Prostate gland (tissue), 2 donors: ENCODE measurements around the gene TEK. TPM values are rescaled to one million over a fixed set of nuclear protein-coding genes. Genes with fewer than 3 reads are reported as not detected.
"Not testable (repeated sequence)": the region's sequence is repeated elsewhere in the genome, so short reads cannot be mapped to it uniquely, and the experiment has no call there.

Experiments
- DNase-seq: peaks from one replicate; pipeline ENCODE4 v3.0.0-alpha.2; 2019; ENCODE audit warnings: low spot score
- H3K27ac ChIP-seq, 2 donors: fragments of 200-600 bp; sonication (generic); 2 replicates each; pipeline ENCODE4 v1.5.1; 2017 to 2019
- H3K27me3 ChIP-seq: fragments of 200-600 bp; sonication (generic); replicated peaks from 2 replicates; pipeline ENCODE4 v1.5.1; 2019; ENCODE audit not compliant: insufficient read depth
- H3K36me3 ChIP-seq, 2 donors: fragments of 200-600 bp; sonication (generic); 1 replicate in 1 of 2; 2 replicates in 1 of 2; pipeline versions ENCODE4 v1.5.1 to v1.8.1; 2017 to 2019
- H3K4me1 ChIP-seq: fragments of 200-600 bp; sonication (generic); replicated peaks from 2 replicates; pipeline ENCODE4 v1.5.1; 2019
- H3K4me3 ChIP-seq, 2 donors: fragments of 200-600 bp; sonication (generic); 2 replicates each; pipeline ENCODE4 v1.5.1; 2017 to 2019
- H3K9me3 ChIP-seq: fragments of 200-600 bp; sonication (generic); 2 replicates; pipeline ENCODE4 v1.5.1; 2017
- POLR2A ChIP-seq: fragments of 450-650 bp; IDR thresholded peaks from one replicate; pipeline ENCODE4 v1.6.1; 2016; ENCODE audit warnings: antibody characterized with exemption, mild to moderate bottlenecking
- POLR2AphosphoS5 ChIP-seq: sonication (generic); formaldehyde crosslinking; IDR thresholded peaks from one replicate; pipeline ENCODE4 v1.6.1; 2017; ENCODE audit warnings: antibody characterized with exemption
- WGBS: methylation state at CpG from one replicate; pipeline ENCODE4 v1.1.5; 2018; 5-methylcytosine and 5-hydroxymethylcytosine counted together
- intact Hi-C: fragments of 100-400 bp; cut with DNase I; formaldehyde crosslinking; loops from one replicate; pipeline ENCODE4 v1.14.2; 2022
- total RNA-seq, 2 donors: library from RNA; depleted of rRNA; stranded (reverse); fragments of >200 nt; gene quantifications; one replicate each; pipeline ENCODE4 v1.1.0, GENCODE V29; 2016
- TF ChIP-seq, protein P1 (sequence below), 4 experiments: fragments of 200-600 bp in 2 of 4; fragments of 450-650 bp in 2 of 4; sonication (generic) in 2 of 4; IDR thresholded peaks; 1 replicate in 3 of 4; 2 replicates in 1 of 4; pipeline ENCODE4 v1.5.1; 2016 to 2019; ENCODE audit warnings: antibody characterized with exemption in 4 of 4, mild to moderate bottlenecking in 2 of 4, moderate library complexity in 2 of 4

TEK gene
- total RNA-seq, 2 donors from 2014 or later = 3.5 to 5.5 TPM

DNA sequence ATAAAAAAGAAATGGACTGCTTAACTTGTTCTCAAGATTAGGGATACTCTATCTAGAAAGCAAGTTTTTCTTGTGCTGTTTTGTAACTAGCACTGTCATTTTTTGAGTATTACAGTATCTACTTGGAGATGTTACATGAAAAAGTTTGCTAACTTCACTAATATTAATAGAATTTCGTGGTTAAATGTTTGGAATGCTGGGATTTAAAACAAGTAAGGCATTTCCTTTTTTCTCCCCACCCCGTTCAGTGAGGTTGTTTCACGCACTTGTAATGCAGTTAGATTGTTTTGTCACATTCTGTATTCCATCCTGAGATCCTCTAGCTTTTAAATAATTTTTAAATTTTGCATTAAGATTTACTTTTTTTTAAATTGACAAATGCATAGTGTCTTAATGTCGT lies 20.0 kb upstream of the TEK start:
- no peak for DNase-seq
- 80% methylated on average over 4 of the region's 4 CpGs for WGBS
- no peaks in the 10 kb centered on the region for H3K27me3 ChIP-seq
- H3K4me1 ChIP-seq = no peaks in the 10 kb centered on the region
- no peaks in the 10 kb centered on the region for H3K9me3 ChIP-seq
- TF ChIP-seq, protein P1, sequence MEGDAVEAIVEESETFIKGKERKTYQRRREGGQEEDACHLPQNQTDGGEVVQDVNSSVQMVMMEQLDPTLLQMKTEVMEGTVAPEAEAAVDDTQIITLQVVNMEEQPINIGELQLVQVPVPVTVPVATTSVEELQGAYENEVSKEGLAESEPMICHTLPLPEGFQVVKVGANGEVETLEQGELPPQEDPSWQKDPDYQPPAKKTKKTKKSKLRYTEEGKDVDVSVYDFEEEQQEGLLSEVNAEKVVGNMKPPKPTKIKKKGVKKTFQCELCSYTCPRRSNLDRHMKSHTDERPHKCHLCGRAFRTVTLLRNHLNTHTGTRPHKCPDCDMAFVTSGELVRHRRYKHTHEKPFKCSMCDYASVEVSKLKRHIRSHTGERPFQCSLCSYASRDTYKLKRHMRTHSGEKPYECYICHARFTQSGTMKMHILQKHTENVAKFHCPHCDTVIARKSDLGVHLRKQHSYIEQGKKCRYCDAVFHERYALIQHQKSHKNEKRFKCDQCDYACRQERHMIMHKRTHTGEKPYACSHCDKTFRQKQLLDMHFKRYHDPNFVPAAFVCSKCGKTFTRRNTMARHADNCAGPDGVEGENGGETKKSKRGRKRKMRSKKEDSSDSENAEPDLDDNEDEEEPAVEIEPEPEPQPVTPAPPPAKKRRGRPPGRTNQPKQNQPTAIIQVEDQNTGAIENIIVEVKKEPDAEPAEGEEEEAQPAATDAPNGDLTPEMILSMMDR (IDR thresholded peaks at IDR 0.05) = no peak
- no peak for TF ChIP-seq POLR2A
- TF ChIP-seq POLR2AphosphoS5 = no peak
- intact Hi-C loops = no loop called here
- no peaks in the 10 kb centered on the region for H3K36me3 ChIP-seq
- H3K4me3 ChIP-seq = no peak overlapping the region
- no peak overlapping the region for H3K27ac ChIP-seq

DNA sequence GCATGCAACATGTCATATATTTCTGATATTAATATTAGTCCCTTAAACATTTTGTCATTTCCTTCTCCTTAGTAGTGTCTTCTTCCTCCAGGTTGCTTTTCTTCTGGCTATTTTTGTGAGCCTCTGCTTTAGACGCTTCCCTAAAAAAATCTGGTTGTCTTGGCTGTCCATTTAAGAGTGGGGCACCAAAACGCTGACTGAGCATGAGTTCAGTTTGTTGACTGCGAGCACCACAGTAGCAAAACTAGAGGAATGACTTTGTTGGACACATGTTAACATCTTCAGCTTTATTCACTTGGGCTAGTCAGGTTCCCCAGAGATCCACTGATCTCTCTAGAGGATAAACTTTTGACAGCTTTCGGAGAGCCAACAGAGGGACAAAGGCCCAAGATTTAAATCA lies 19.3 kb upstream of the TEK start:
- H3K4me1 ChIP-seq = no peaks in the 10 kb centered on the region
- H3K9me3 ChIP-seq = no peaks in the 10 kb centered on the region
- TF ChIP-seq POLR2A (no peak), POLR2AphosphoS5 (no peak)
- TF ChIP-seq, protein P1 (IDR thresholded peaks at IDR 0.05) = no peak
- no peak for DNase-seq
- intact Hi-C loops = no loop called here
- no peak overlapping the region for H3K27ac ChIP-seq
- WGBS = 92% methylated on average over 4 of the region's 4 CpGs
- no peak overlapping the region for H3K4me3 ChIP-seq
- no peaks in the 10 kb centered on the region for H3K36me3 ChIP-seq
- no peaks in the 10 kb centered on the region for H3K27me3 ChIP-seq

DNA sequence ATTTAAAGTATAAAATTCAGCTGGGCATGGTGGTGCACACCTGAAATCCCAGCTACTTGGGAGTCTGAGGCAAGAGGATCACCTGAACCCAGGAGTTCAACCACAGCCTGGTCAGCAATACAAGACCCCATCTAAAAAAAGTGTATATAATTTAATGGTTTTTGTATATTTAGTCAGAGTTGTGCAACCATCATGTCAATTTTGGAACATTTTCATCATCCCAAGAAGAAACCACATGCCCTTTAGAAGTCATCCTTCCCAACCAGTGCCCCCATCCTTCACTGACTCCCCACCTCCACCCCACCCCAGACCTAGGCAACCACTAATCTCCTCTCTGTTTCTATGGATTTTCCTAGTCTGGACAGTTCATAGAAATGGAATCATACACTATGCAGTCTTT lies 18.8 kb upstream of the TEK start:
- TF ChIP-seq POLR2A = no peak
- TF ChIP-seq, protein P1 (IDR thresholded peaks at IDR 0.05) = no peak
- no peak for TF ChIP-seq POLR2AphosphoS5
- Histone ChIP-seq H3K4me3 (no peak overlapping the region), H3K4me1 (no peaks in the 10 kb centered on the region), H3K9me3 (no peaks in the 10 kb centered on the region), H3K27ac (no peak overlapping the region), H3K36me3 (no peaks in the 10 kb centered on the region), H3K27me3 (no peaks in the 10 kb centered on the region)
- DNase-seq = no peak
- intact Hi-C loops = no loop called here

GRCh38 chr9:27090711-27091110 lies 18.3 kb upstream of the TEK start:
- 94% methylated on average over 1 of the region's 1 CpG for WGBS
- no peak for DNase-seq
- Histone ChIP-seq H3K36me3 (no peaks in the 10 kb centered on the region), H3K4me1 (no peaks in the 10 kb centered on the region), H3K4me3 (no peak overlapping the region), H3K27ac (no peak overlapping the region), H3K27me3 (no peaks in the 10 kb centered on the region), H3K9me3 (no peaks in the 10 kb centered on the region)
- intact Hi-C loops = no loop called here
- TF ChIP-seq, protein P1 (IDR thresholded peaks at IDR 0.05) = no peak
- TF ChIP-seq POLR2AphosphoS5 (no peak), POLR2A (no peak)

- H3K9me3 ChIP-seq, DNase-seq, intact Hi-C loops, H3K4me1 ChIP-seq, H3K36me3 ChIP-seq, H3K27me3 ChIP-seq, H3K27ac ChIP-seq, H3K4me3 ChIP-seq: not testable (repeated sequence)
- WGBS = 94% methylated on average over 19 of the region's 27 CpGs
Observed at GRCh38 chr9:27092496-27092895, 16.5 kb upstream of the TEK start.

DNA sequence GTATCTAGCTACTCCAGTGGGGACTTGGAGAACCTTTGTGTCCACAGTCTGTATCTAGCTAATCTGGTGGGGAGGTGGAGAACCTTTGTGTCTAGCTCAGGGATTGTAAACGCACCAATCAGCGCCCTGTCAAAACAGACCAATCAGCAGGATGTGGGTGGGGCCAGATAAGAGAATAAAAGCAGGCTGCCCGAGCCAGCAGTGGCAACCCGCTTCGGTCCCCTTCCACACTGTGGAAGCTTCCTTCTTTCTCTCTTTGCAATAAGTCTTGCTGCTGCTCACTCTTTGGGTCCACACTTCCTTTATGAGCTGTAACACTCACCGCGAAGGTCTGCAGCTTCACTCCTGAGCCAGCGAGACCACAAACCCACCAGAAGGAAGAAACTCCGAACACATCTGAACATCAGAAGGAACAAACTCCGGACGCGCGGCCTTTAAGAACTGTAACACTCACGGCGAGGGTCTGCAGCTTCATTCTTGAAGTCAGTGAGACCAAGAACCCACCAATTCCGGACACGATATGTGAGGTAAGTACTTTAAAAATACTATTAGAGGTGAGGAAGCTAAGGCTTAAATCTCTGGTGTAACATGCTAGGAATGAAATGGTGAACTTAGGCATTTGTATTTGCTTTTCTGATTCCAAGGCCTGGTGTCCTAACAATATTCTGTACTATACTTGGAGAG lies 15.5 kb upstream of the TEK start:
- intact Hi-C loops = not testable (repeated sequence)
- 91% methylated on average over 17 of the region's 17 CpGs for WGBS

More for the DNA sequence above, 15.5 kb upstream of the TEK start:
- not testable (repeated sequence) for H3K4me3 ChIP-seq, H3K4me1 ChIP-seq, H3K27me3 ChIP-seq, H3K27ac ChIP-seq, H3K9me3 ChIP-seq, H3K36me3 ChIP-seq, DNase-seq
